KOPT-K1 (cell line): ENCODE results near the gene RPS6KA2.
A peak's percentile ranks its signal among the peaks of the same experiment; 100 is the strongest.
"Not testable (repeated sequence)": the region's sequence is repeated elsewhere in the genome, so short reads cannot be mapped to it uniquely, and the experiment has no call there.

Experiments
- H3K27ac ChIP-seq: fragments of 200-600 bp; sonication (generic); 2 replicates; pipeline ENCODE4 v1.5.1; 2016; ENCODE audit warnings: antibody characterized with exemption, mild to moderate bottlenecking, low read depth, low read length; ENCODE audit not compliant: poor library complexity, severe bottlenecking
- H3K36me3 ChIP-seq: fragments of 200-600 bp; sonication (generic); 2 replicates; pipeline ENCODE4 v1.5.1; 2017; ENCODE audit warnings: antibody characterized with exemption, mild to moderate bottlenecking, low read length, moderate library complexity; ENCODE audit not compliant: insufficient read depth
- H3K9me3 ChIP-seq: fragments of 200-600 bp; sonication (generic); 2 replicates; pipeline ENCODE4 v1.5.1; 2017; ENCODE audit warnings: antibody characterized with exemption, low read length, mild to moderate bottlenecking; ENCODE audit not compliant: insufficient read depth, poor library complexity, severe bottlenecking

Gene RPS6KA2

GRCh38 chr6:166415833-166416347 lies 211.2 kb downstream of the RPS6KA2 start:
- Histone ChIP-seq H3K27ac (peak overlapping the region; percentile 68), H3K9me3 (no peaks in the 10 kb centered on the region), H3K36me3 (no peaks in the 10 kb centered on the region)

GRCh38 chr6:166415306-166415705 lies 211.7 kb downstream of the RPS6KA2 start:
- Histone ChIP-seq H3K36me3 (no peaks in the 10 kb centered on the region), H3K9me3 (no peaks in the 10 kb centered on the region), H3K27ac (peak overlapping the region; percentile 68)

GRCh38 chr6:166413491-166413951 lies 213.5 kb downstream of the RPS6KA2 start:
- H3K27ac ChIP-seq = no peak overlapping the region
- no peaks in the 10 kb centered on the region for H3K9me3 ChIP-seq
- no peaks in the 10 kb centered on the region for H3K36me3 ChIP-seq

- H3K27ac ChIP-seq = no peak overlapping the region
- no peaks in the 10 kb centered on the region for H3K9me3 ChIP-seq
- no peaks in the 10 kb centered on the region for H3K36me3 ChIP-seq
Measured at GRCh38 chr6:166412911-166413384, 214.1 kb downstream of the RPS6KA2 start.

GRCh38 chr6:166412156-166412910 lies 214.7 kb downstream of the RPS6KA2 start:
- H3K27ac ChIP-seq = peak overlapping the region; percentile 57
- no peaks in the 10 kb centered on the region for H3K36me3 ChIP-seq
- H3K9me3 ChIP-seq = no peaks in the 10 kb centered on the region

GRCh38 chr6:166411721-166412151 lies 215.3 kb downstream of the RPS6KA2 start:
- peak overlapping the region; percentile 57 for H3K27ac ChIP-seq
- H3K9me3 ChIP-seq = no peaks in the 10 kb centered on the region
- H3K36me3 ChIP-seq = no peaks in the 10 kb centered on the region

GRCh38 chr6:166411271-166411670 lies 215.8 kb downstream of the RPS6KA2 start:
- no peaks in the 10 kb centered on the region for H3K36me3 ChIP-seq
- H3K9me3 ChIP-seq = no peaks in the 10 kb centered on the region
- peak overlapping the region; percentile 57 for H3K27ac ChIP-seq

GRCh38 chr6:166410426-166410935 lies 216.6 kb downstream of the RPS6KA2 start:
- Histone ChIP-seq H3K9me3 (no peaks in the 10 kb centered on the region), H3K27ac (no peak overlapping the region), H3K36me3 (no peaks in the 10 kb centered on the region)

GRCh38 chr6:166408936-166409755 lies 217.9 kb downstream of the RPS6KA2 start:
- Histone ChIP-seq H3K9me3 (no peaks in the 10 kb centered on the region), H3K27ac (no peak overlapping the region), H3K36me3 (no peaks in the 10 kb centered on the region)

GRCh38 chr6:166406197-166406596 lies 220.9 kb downstream of the RPS6KA2 start:
- H3K27ac ChIP-seq = no peak overlapping the region
- no peaks in the 10 kb centered on the region for H3K36me3 ChIP-seq
- no peaks in the 10 kb centered on the region for H3K9me3 ChIP-seq

GRCh38 chr6:166405386-166405785 lies 221.7 kb downstream of the RPS6KA2 start:
- no peaks in the 10 kb centered on the region for H3K9me3 ChIP-seq
- H3K36me3 ChIP-seq = no peaks in the 10 kb centered on the region
- no peak overlapping the region for H3K27ac ChIP-seq

GRCh38 chr6:166402582-166403277 lies 224.3 kb downstream of the RPS6KA2 start:
- H3K27ac ChIP-seq = no peak overlapping the region
- no peaks in the 10 kb centered on the region for H3K36me3 ChIP-seq
- H3K9me3 ChIP-seq = peaks cover 3% of the 10 kb centered on the region

GRCh38 chr6:166400649-166401250 lies 226.3 kb downstream of the RPS6KA2 start:
- H3K9me3 ChIP-seq, H3K27ac ChIP-seq, H3K36me3 ChIP-seq: not testable (repeated sequence)

- Histone ChIP-seq H3K27ac (no peak overlapping the region), H3K9me3 (peaks cover 4% of the 10 kb centered on the region), H3K36me3 (no peaks in the 10 kb centered on the region)
Measured at GRCh38 chr6:166400181-166400580, 226.9 kb downstream of the RPS6KA2 start.
